ENCODE results near the gene NPM1. TPM values are rescaled to one million over a fixed set of nuclear protein-coding genes. Genes with fewer than 3 reads are reported as not detected.

NPM1 gene
- total RNA-seq, 4 donors from 2014 or later, result 388 to 648 (median 553) TPM

- no peaks in the 10 kb centered on the region for H3K27me3 ChIP-seq
- 87% methylated on average over 4 of the region's 5 CpGs for WGBS
- no peak for DNase-seq (ENCODE audit: extremely low spot score)
- H3K4me3 ChIP-seq, result no peak overlapping the region
- intact Hi-C loops (cut with DNase I), result no loop called here
- no peaks in the 10 kb centered on the region for H3K36me3 ChIP-seq
- no peaks in the 10 kb centered on the region for H3K9me3 ChIP-seq
- H3K27ac ChIP-seq (replicated peaks in 1 of 4), result no peak overlapping the region
- TF ChIP-seq POLR2A (IDR thresholded peaks at IDR 0.05; ENCODE audit: low read depth) (no peak), EP300 (IDR thresholded peaks at IDR 0.05) (no peak)
- peaks cover 0 to 15% (median 0%) of the 10 kb centered on the region in 4 donors for H3K4me1 ChIP-seq
Observed at GRCh38 chr5:171433982-171434676, 46.5 kb downstream of the NPM1 start.

- WGBS, result 99% methylated on average over 4 of the region's 4 CpGs
- TF ChIP-seq POLR2AphosphoS5 (IDR thresholded peaks at IDR 0.05) (no peak), EP300 (IDR thresholded peaks at IDR 0.05) (no peak), POLR2A (IDR thresholded peaks at IDR 0.05; ENCODE audit: low read depth) (no peak)
- TF ChIP-seq, protein P1, sequence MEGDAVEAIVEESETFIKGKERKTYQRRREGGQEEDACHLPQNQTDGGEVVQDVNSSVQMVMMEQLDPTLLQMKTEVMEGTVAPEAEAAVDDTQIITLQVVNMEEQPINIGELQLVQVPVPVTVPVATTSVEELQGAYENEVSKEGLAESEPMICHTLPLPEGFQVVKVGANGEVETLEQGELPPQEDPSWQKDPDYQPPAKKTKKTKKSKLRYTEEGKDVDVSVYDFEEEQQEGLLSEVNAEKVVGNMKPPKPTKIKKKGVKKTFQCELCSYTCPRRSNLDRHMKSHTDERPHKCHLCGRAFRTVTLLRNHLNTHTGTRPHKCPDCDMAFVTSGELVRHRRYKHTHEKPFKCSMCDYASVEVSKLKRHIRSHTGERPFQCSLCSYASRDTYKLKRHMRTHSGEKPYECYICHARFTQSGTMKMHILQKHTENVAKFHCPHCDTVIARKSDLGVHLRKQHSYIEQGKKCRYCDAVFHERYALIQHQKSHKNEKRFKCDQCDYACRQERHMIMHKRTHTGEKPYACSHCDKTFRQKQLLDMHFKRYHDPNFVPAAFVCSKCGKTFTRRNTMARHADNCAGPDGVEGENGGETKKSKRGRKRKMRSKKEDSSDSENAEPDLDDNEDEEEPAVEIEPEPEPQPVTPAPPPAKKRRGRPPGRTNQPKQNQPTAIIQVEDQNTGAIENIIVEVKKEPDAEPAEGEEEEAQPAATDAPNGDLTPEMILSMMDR (IDR thresholded peaks at IDR 0.05), result no peak
- intact Hi-C loops (cut with DNase I), result no loop called here
Observed at GRCh38 chr5:171434874-171435273, 47.2 kb downstream of the NPM1 start.

GRCh38 chr5:171435908-171436307 is 48.3 kb downstream of the NPM1 start:
- Histone ChIP-seq H3K4me3 (no peak overlapping the region), H3K4me1 (peaks cover 0 to 31% (median 0%) of the 10 kb centered on the region in 4 donors), H3K27ac (replicated peaks in 1 of 4) (no peak overlapping the region), H3K9me3 (no peaks in the 10 kb centered on the region), H3K27me3 (no peaks in the 10 kb centered on the region), H3K36me3 (no peaks in the 10 kb centered on the region)
- TF ChIP-seq, protein P1 (IDR thresholded peaks at IDR 0.05), result no peak
- TF ChIP-seq EP300 (IDR thresholded peaks at IDR 0.05), result no peak
- TF ChIP-seq POLR2A (IDR thresholded peaks at IDR 0.05; ENCODE audit: low read depth), result no peak
- TF ChIP-seq POLR2AphosphoS5 (IDR thresholded peaks at IDR 0.05), result no peak
- intact Hi-C loops (cut with DNase I), result no loop called here
- WGBS, result 94% methylated on average over 9 of the region's 20 CpGs
- DNase-seq (ENCODE audit: extremely low spot score), result no peak

More at GRCh38 chr5:171434874-171435273, 47.2 kb downstream of the NPM1 start:
- no peak overlapping the region for H3K27ac ChIP-seq (replicated peaks in 1 of 4)
- no peak overlapping the region for H3K4me3 ChIP-seq
- peaks cover 0 to 20% (median 0%) of the 10 kb centered on the region in 4 donors for H3K4me1 ChIP-seq
- DNase-seq (ENCODE audit: extremely low spot score), result no peak
- no peaks in the 10 kb centered on the region for H3K36me3 ChIP-seq
- H3K9me3 ChIP-seq, result no peaks in the 10 kb centered on the region
- H3K27me3 ChIP-seq, result no peaks in the 10 kb centered on the region

DNA sequence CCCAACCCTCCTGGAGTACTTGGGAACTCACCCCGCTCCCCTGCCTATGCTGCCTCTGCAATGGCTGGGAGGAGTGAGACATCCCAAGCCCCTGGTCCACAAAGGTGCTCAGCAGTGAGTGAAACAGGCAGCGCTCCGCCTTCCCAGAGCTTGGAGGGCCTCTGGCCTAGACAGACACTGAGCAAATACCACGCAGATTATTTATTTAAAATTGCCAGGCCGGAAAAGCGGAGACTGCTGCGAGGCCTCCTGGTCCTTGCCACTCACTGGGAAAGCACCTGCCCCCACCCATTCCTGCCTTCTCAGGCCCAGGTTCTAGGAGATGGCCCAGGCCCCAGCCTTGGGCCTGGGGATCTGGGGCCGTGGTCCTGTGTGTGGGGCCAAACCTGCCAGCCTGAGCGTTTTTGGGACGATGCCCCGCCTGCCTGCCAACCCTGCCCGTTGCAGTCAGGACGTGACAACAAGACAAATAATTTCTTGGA is 49.2 kb downstream of the NPM1 start:
- no peaks in the 10 kb centered on the region for H3K36me3 ChIP-seq
- no peaks in the 10 kb centered on the region for H3K27me3 ChIP-seq
- H3K9me3 ChIP-seq, result no peaks in the 10 kb centered on the region
- TF ChIP-seq POLR2A (IDR thresholded peaks at IDR 0.05; ENCODE audit: low read depth) (no peak), POLR2AphosphoS5 (IDR thresholded peaks at IDR 0.05) (no peak), EP300 (IDR thresholded peaks at IDR 0.05) (no peak)
- TF ChIP-seq, protein P1 (IDR thresholded peaks at IDR 0.05), result no peak
- WGBS, result 81% methylated on average over 10 of the region's 13 CpGs
- no peak for DNase-seq (ENCODE audit: extremely low spot score)
- H3K27ac ChIP-seq (replicated peaks in 1 of 4), result no peak overlapping the region
- intact Hi-C loops (cut with DNase I), result no loop called here
- H3K4me1 ChIP-seq, result peaks cover 0 to 31% (median 0%) of the 10 kb centered on the region in 4 donors
- H3K4me3 ChIP-seq, result no peak overlapping the region

GRCh38 chr5:171437286-171437821 is 49.7 kb downstream of the NPM1 start:
- Histone ChIP-seq H3K4me3 (no peak overlapping the region), H3K27ac (replicated peaks in 1 of 4) (no peak overlapping the region), H3K9me3 (no peaks in the 10 kb centered on the region), H3K27me3 (no peaks in the 10 kb centered on the region), H3K4me1 (peaks cover 0 to 31% (median 0%) of the 10 kb centered on the region in 4 donors), H3K36me3 (no peaks in the 10 kb centered on the region)
- TF ChIP-seq POLR2A (IDR thresholded peaks at IDR 0.05; ENCODE audit: low read depth), result no peak
- TF ChIP-seq EP300 (IDR thresholded peaks at IDR 0.05), result no peak
- TF ChIP-seq, protein P1 (IDR thresholded peaks at IDR 0.05), result no peak
- TF ChIP-seq POLR2AphosphoS5 (IDR thresholded peaks at IDR 0.05), result no peak
- no peak for DNase-seq (ENCODE audit: extremely low spot score)
- intact Hi-C loops (cut with DNase I), result no loop called here
- WGBS, result 78% methylated on average over 14 of the region's 14 CpGs
